ENCODE measurements around the gene DYNC1H1.

The DYNC1H1 gene

GRCh38 chr14:102089621-102090343 is 125.4 kb downstream of the DYNC1H1 start:
- peaks cover 25 to 26% of the 10 kb centered on the region in 2 experiments for H3K4me1 ChIP-seq (ENCODE audit: control insufficient read depth in 1 of 2, insufficient read depth in 1 of 2, low read depth in 1 of 2, low read length in 1 of 2)
- no peak overlapping the region for H3K4me3 ChIP-seq (ENCODE audit: low read depth in 1 of 2, low read length in 1 of 2)
- no peaks in the 10 kb centered on the region for H3K9me3 ChIP-seq
- no peak overlapping the region for H3K27ac ChIP-seq
- TF ChIP-seq CTCF (IDR thresholded peaks at IDR 0.05), result no peak
- H3K36me3 ChIP-seq, result peaks cover 9% of the 10 kb centered on the region
- peaks cover 8% of the 10 kb centered on the region for H3K27me3 ChIP-seq

- peaks cover 8% of the 10 kb centered on the region for H3K27me3 ChIP-seq
- peaks cover 19 to 21% of the 10 kb centered on the region in 2 experiments for H3K4me1 ChIP-seq (ENCODE audit: control insufficient read depth in 1 of 2, insufficient read depth in 1 of 2, low read depth in 1 of 2, low read length in 1 of 2)
- H3K36me3 ChIP-seq, result no peaks in the 10 kb centered on the region
- no peaks in the 10 kb centered on the region for H3K9me3 ChIP-seq
- no peak overlapping the region for H3K4me3 ChIP-seq (ENCODE audit: low read depth in 1 of 2, low read length in 1 of 2)
- no peak for TF ChIP-seq CTCF (IDR thresholded peaks at IDR 0.05)
- H3K27ac ChIP-seq, result no peak overlapping the region
Observed at GRCh38 chr14:102090713-102091112, 126.3 kb downstream of the DYNC1H1 start.

GRCh38 chr14:102092806-102093205 is 128.4 kb downstream of the DYNC1H1 start:
- H3K27ac ChIP-seq, result no peak overlapping the region
- H3K4me1 ChIP-seq (ENCODE audit: control insufficient read depth in 1 of 2, insufficient read depth in 1 of 2, low read depth in 1 of 2, low read length in 1 of 2), result peaks cover 8 to 10% of the 10 kb centered on the region in 2 experiments
- H3K36me3 ChIP-seq, result no peaks in the 10 kb centered on the region
- no peak for TF ChIP-seq CTCF (IDR thresholded peaks at IDR 0.05)
- H3K4me3 ChIP-seq (ENCODE audit: low read depth in 1 of 2, low read length in 1 of 2), result no peak overlapping the region
- no peaks in the 10 kb centered on the region for H3K9me3 ChIP-seq
- H3K27me3 ChIP-seq, result peaks cover 8% of the 10 kb centered on the region

- Histone ChIP-seq H3K36me3 (no peaks in the 10 kb centered on the region), H3K4me3 (ENCODE audit: low read depth in 1 of 2, low read length in 1 of 2) (no peak overlapping the region), H3K4me1 (ENCODE audit: control insufficient read depth in 1 of 2, insufficient read depth in 1 of 2, low read depth in 1 of 2, low read length in 1 of 2) (no peaks in the 10 kb centered on the region), H3K9me3 (no peaks in the 10 kb centered on the region), H3K27ac (no peak overlapping the region), H3K27me3 (peaks cover 8% of the 10 kb centered on the region)
- no peak for TF ChIP-seq CTCF (IDR thresholded peaks at IDR 0.05)
Observed at GRCh38 chr14:102094101-102094500, 129.7 kb downstream of the DYNC1H1 start.

GRCh38 chr14:102095231-102095870 is 131.0 kb downstream of the DYNC1H1 start:
- Histone ChIP-seq H3K9me3 (no peaks in the 10 kb centered on the region), H3K27ac (no peak overlapping the region), H3K4me3 (ENCODE audit: low read depth in 1 of 2, low read length in 1 of 2) (no peak overlapping the region), H3K36me3 (no peaks in the 10 kb centered on the region), H3K27me3 (peaks cover 8% of the 10 kb centered on the region), H3K4me1 (ENCODE audit: control insufficient read depth in 1 of 2, insufficient read depth in 1 of 2, low read depth in 1 of 2, low read length in 1 of 2) (no peaks in the 10 kb centered on the region)
- TF ChIP-seq CTCF (IDR thresholded peaks at IDR 0.05), result no peak

Data from neutrophil (primary cell).